H9 (cell line): ENCODE measurements around the gene VEZF1. TPM values are rescaled to one million over a fixed set of nuclear protein-coding genes. Genes with fewer than 3 reads are reported as not detected.
A peak's percentile ranks its signal among the peaks of the same experiment; 100 is the strongest.

Source experiments
- DNase-seq: peaks from one replicate; pipeline ENCODE4 v3.0.0-alpha.2; 2017
- H2AFZ ChIP-seq: one replicate; pipeline ENCODE4 v1.6.1; 2013; ENCODE audit warnings: mild to moderate bottlenecking, low read length, control low read depth, moderate library complexity
- H2AK5ac ChIP-seq: 2 replicates; pipeline ENCODE4 v1.6.1; 2013; ENCODE audit warnings: low read length, control low read depth, mixed read lengths; ENCODE audit not compliant: insufficient read length
- H2BK120ac ChIP-seq: one replicate; pipeline ENCODE4 v1.6.1; 2013; ENCODE audit warnings: low read depth, mild to moderate bottlenecking, low read length, control low read depth, inconsistent platforms; ENCODE audit not compliant: poor library complexity, severe bottlenecking
- H2BK12ac ChIP-seq: 2 replicates; pipeline ENCODE4 v1.6.1; 2013; ENCODE audit warnings: low read length, control low read depth, mixed read lengths, low read depth; ENCODE audit not compliant: insufficient read length
- H2BK15ac ChIP-seq: 2 replicates; pipeline ENCODE4 v1.6.1; 2013; ENCODE audit warnings: low read depth, low read length, control low read depth
- H2BK20ac ChIP-seq: one replicate; pipeline ENCODE4 v1.6.1; 2013; ENCODE audit warnings: low read depth, mild to moderate bottlenecking, low read length, control low read depth, inconsistent platforms; ENCODE audit not compliant: poor library complexity, severe bottlenecking
- H2BK5ac ChIP-seq: 2 replicates; pipeline ENCODE4 v1.6.1; 2013; ENCODE audit warnings: low read length, control low read depth, mixed read lengths; ENCODE audit not compliant: insufficient read length
- H3K14ac ChIP-seq: 2 replicates; pipeline ENCODE4 v1.6.1; 2013; ENCODE audit warnings: low read length, control low read depth; ENCODE audit not compliant: insufficient read depth
- H3K18ac ChIP-seq: 2 replicates; pipeline ENCODE4 v1.6.1; 2013; ENCODE audit warnings: low read depth, mild to moderate bottlenecking, mixed read lengths, low read length, control low read depth; ENCODE audit not compliant: insufficient read length
- H3K23ac ChIP-seq: 2 replicates; pipeline ENCODE4 v1.6.1; 2013; ENCODE audit warnings: low read length, control low read depth, mixed read lengths, low read depth; ENCODE audit not compliant: insufficient read length
- H3K23me2 ChIP-seq: 2 replicates; pipeline ENCODE4 v1.6.1; 2013; ENCODE audit warnings: low read depth, mild to moderate bottlenecking, mixed read lengths, low read length, control low read depth; ENCODE audit not compliant: insufficient read length, poor library complexity, severe bottlenecking
- H3K27ac ChIP-seq: 2 replicates; pipeline ENCODE4 v1.5.1; 2013; ENCODE audit warnings: low read length, control low read depth, mixed read lengths, low read depth; ENCODE audit not compliant: insufficient read length
- H3K27me3 ChIP-seq: 2 replicates; pipeline ENCODE4 v1.6.1; 2013; ENCODE audit warnings: low read length, control low read depth, inconsistent platforms; ENCODE audit not compliant: insufficient read depth
- H3K4ac ChIP-seq: 2 replicates; pipeline ENCODE4 v1.6.1; 2013; ENCODE audit warnings: low read depth, mild to moderate bottlenecking, control low read depth, inconsistent platforms, low read length, moderate library complexity
- H3K4me1 ChIP-seq: 2 replicates; pipeline ENCODE4 v1.6.1; 2013; ENCODE audit warnings: low read length, control low read depth, inconsistent platforms; ENCODE audit not compliant: insufficient read depth
- H3K4me2 ChIP-seq: 2 replicates; pipeline ENCODE4 v1.6.1; 2013; ENCODE audit warnings: low read length, control low read depth, mixed read lengths; ENCODE audit not compliant: insufficient read length, insufficient read depth
- H3K56ac ChIP-seq: 2 replicates; pipeline ENCODE4 v1.6.1; 2013; ENCODE audit warnings: low read depth, mild to moderate bottlenecking, mixed read lengths, low read length, control low read depth; ENCODE audit not compliant: insufficient read length
- H3K79me1 ChIP-seq: 2 replicates; pipeline ENCODE4 v1.6.1; 2013; ENCODE audit warnings: low read depth, mild to moderate bottlenecking, moderate library complexity, low read length, control low read depth, inconsistent platforms; ENCODE audit not compliant: insufficient read depth, poor library complexity, severe bottlenecking
- H3K79me2 ChIP-seq: 2 replicates; pipeline ENCODE4 v1.6.1; 2013; ENCODE audit warnings: low read length, control low read depth, inconsistent platforms; ENCODE audit not compliant: insufficient read depth
- H3K9ac ChIP-seq: 2 replicates; pipeline ENCODE4 v1.6.1; 2013; ENCODE audit warnings: low read length, control low read depth, mixed read lengths; ENCODE audit not compliant: insufficient read length; ENCODE audit errors: extremely low read depth
- H3K9me3 ChIP-seq: one replicate; pipeline ENCODE4 v1.6.1; 2013; ENCODE audit warnings: low read depth, low read length, inconsistent platforms; ENCODE audit not compliant: control insufficient read depth
- H3T11ph ChIP-seq: one replicate; pipeline ENCODE4 v1.6.1; 2013; ENCODE audit warnings: mild to moderate bottlenecking, low read length, control low read depth, inconsistent platforms
- H4K20me1 ChIP-seq: one replicate; pipeline ENCODE4 v1.6.1; 2013; ENCODE audit not compliant: control insufficient read depth, insufficient read length, insufficient read depth
- H4K5ac ChIP-seq: 2 replicates; pipeline ENCODE4 v1.6.1; 2013; ENCODE audit warnings: low read depth, mild to moderate bottlenecking, mixed read lengths, low read length, control low read depth; ENCODE audit not compliant: insufficient read length
- H4K8ac ChIP-seq: replicated peaks from 2 replicates; pipeline ENCODE4 v1.6.1; 2013; ENCODE audit warnings: low read length, control low read depth, mixed read lengths, low read depth; ENCODE audit not compliant: insufficient read length
- H4K91ac ChIP-seq: 2 replicates; pipeline ENCODE4 v1.6.1; 2013; ENCODE audit warnings: low read depth, mild to moderate bottlenecking, moderate library complexity, mixed read lengths, low read length, control low read depth; ENCODE audit not compliant: insufficient read length
- H3K27ac Mint-ChIP-seq, 3 experiments: 2 replicates in 2 of 3; 3 replicates in 1 of 3; pipeline ENCODE4 v1.8.0; 2020 to 2021; ENCODE audit warnings: mixed read lengths in 3 of 3, mild to moderate bottlenecking in 1 of 3, moderate library complexity in 1 of 3
- H3K27me3 Mint-ChIP-seq: 2 replicates; pipeline ENCODE4 v1.8.0; 2021; ENCODE audit warnings: low read depth, mild to moderate bottlenecking, moderate library complexity, mixed read lengths
- H3K36me3 Mint-ChIP-seq, 3 experiments: 2 replicates in 2 of 3; 3 replicates in 1 of 3; pipeline ENCODE4 v1.8.0; 2020 to 2021; ENCODE audit warnings: low read depth in 3 of 3, mixed read lengths in 3 of 3; ENCODE audit not compliant: insufficient read depth in 1 of 3
- H3K4me1 Mint-ChIP-seq, 2 experiments: 2 replicates each; pipeline ENCODE4 v1.8.0; 2020; ENCODE audit warnings: mixed read lengths in 2 of 2
- H3K4me3 Mint-ChIP-seq, 2 experiments: 2 replicates in 1 of 2; 3 replicates in 1 of 2; pipeline ENCODE4 v1.8.0; 2020 to 2021; ENCODE audit warnings: mild to moderate bottlenecking in 2 of 2, mixed read lengths in 2 of 2, moderate library complexity in 1 of 2
- H3K9me3 Mint-ChIP-seq, 2 experiments: 2 replicates in 1 of 2; 3 replicates in 1 of 2; pipeline ENCODE4 v1.8.0; 2020; ENCODE audit warnings: mild to moderate bottlenecking in 2 of 2, mixed read lengths in 2 of 2, moderate library complexity in 1 of 2
- CTCF ChIP-seq: fragments of 200-600 bp; sonication (generic); conservative IDR thresholded peaks from 3 replicates; pipeline ENCODE4 v1.8.0; 2021; ENCODE audit warnings: antibody characterized with exemption, mild to moderate bottlenecking
- WGBS: extraction: QIAGEN DNeasy Blood & Tissue Kit; methylation state at CpG from one replicate; pipeline ENCODE4 v1.1.7; 2013; ENCODE audit warnings: missing lambda C conversion rate, low lambda C conversion rate, mixed read lengths; ENCODE audit not compliant: insufficient read length; ENCODE audit errors: extremely low coverage; 5-methylcytosine and 5-hydroxymethylcytosine counted together
- total RNA-seq: library from RNA; stranded (reverse); gene quantifications from 2 replicates; pipeline ENCODE4 v1.2.1, GENCODE V29; 2021

Gene VEZF1
- total RNA-seq, 1 experiment from 2014 or later = 58.1 TPM

GRCh38 chr17:57972151-57972550, 15.9 kb downstream of the VEZF1 start:
- Mint-ChIP-seq H3K27me3 (no peaks in the 10 kb centered on the region; the same call in 1 of the 2 replicates), H3K27ac (peak overlapping the region in 1 of 3 experiments; percentile 87; a peak in 3 of 7 replicates), H3K9me3 (no peaks in the 10 kb centered on the region), H3K4me3 (no peak overlapping the region), H3K36me3 (peaks cover 24 to 45% (median 39%) of the 10 kb centered on the region in 3 experiments; a peak in 6 of 7 replicates), H3K4me1 (peaks cover 7% of the 10 kb centered on the region in 2 experiments)
- Histone ChIP-seq H3K4me2 (no peak overlapping the region), H2AK5ac (no peak overlapping the region), H3K27ac (no peak overlapping the region), H3K4ac (no peak overlapping the region), H2BK12ac (no peak overlapping the region), H2AFZ (no peak overlapping the region), H3K4me1 (peaks cover 2% of the 10 kb centered on the region; the same call in 1 of the 2 replicates), H3K79me2 (no peaks in the 10 kb centered on the region), H4K91ac (no peak overlapping the region), H3K9me3 (no peaks in the 10 kb centered on the region), H4K20me1 (no peaks in the 10 kb centered on the region), H2BK20ac (no peak overlapping the region), H2BK15ac (no peak overlapping the region), H2BK120ac (no peak overlapping the region), H3T11ph (no peak overlapping the region), H3K23ac (no peak overlapping the region), H2BK5ac (no peak overlapping the region), H4K8ac (no peak overlapping the region), H3K23me2 (no peaks in the 10 kb centered on the region), H3K18ac (no peak overlapping the region), H3K27me3 (no peaks in the 10 kb centered on the region), H3K9ac (no peak overlapping the region), H3K79me1 (no peaks in the 10 kb centered on the region), H3K56ac (no peak overlapping the region), H4K5ac (no peak overlapping the region), H3K14ac (no peak overlapping the region)
- no peak for TF ChIP-seq CTCF
- WGBS = no CpG with 5 or more reads among the region's 1 CpG
- no peak for DNase-seq
